ENCODE measurements around the gene IMMP2L. TPM values are rescaled to one million over a fixed set of nuclear protein-coding genes. Genes with fewer than 3 reads are reported as not detected.

Gene IMMP2L
- total RNA-seq, 1 donor from 2014 or later = 21.5 TPM

- no peak overlapping the region for H3K4me3 Mint-ChIP-seq
- H3K27ac ChIP-seq = no peak overlapping the region
- H3K36me3 Mint-ChIP-seq = peaks cover 2% of the 10 kb centered on the region
- no peak overlapping the region for H3K4me2 ChIP-seq
- H3F3A ChIP-seq (ENCODE audit: low read depth) = no peaks in the 10 kb centered on the region
- no peaks in the 10 kb centered on the region for H3K79me2 ChIP-seq (ENCODE audit: low read depth)
- H2AFZ ChIP-seq (replicated peaks) = no peak overlapping the region
- no peaks in the 10 kb centered on the region for H3K27me3 Mint-ChIP-seq (ENCODE audit: insufficient read depth, low read depth)
- H3K9me3 Mint-ChIP-seq = no peaks in the 10 kb centered on the region
- no peaks in the 10 kb centered on the region for H3K27me3 ChIP-seq
- no peak overlapping the region for H3K4me3 ChIP-seq
- H3K9ac ChIP-seq = no peak overlapping the region
- no peaks in the 10 kb centered on the region for H3K9me3 ChIP-seq (ENCODE audit: low read depth)
- peak; percentile 60 for DNase-seq (ENCODE audit: low spot score)
- no peaks in the 10 kb centered on the region for H3K4me1 ChIP-seq
- no peaks in the 10 kb centered on the region for H3K36me3 ChIP-seq
- no peak overlapping the region for H3K27ac Mint-ChIP-seq
- H4K20me1 ChIP-seq (ENCODE audit: low read depth) = no peaks in the 10 kb centered on the region
- TF ChIP-seq EZH2phosphoT487 (IDR thresholded peaks at IDR 0.05) = no peak
- no peak for TF ChIP-seq EZH2 (IDR thresholded peaks at IDR 0.05)
- peak; percentile 82 for TF ChIP-seq CTCF (IDR thresholded peaks at IDR 0.05)
- peaks cover 6% of the 10 kb centered on the region for H3K4me1 Mint-ChIP-seq
Observed at GRCh38 chr7:111486472-111487142, 75.7 kb downstream of the IMMP2L start.

GRCh38 chr7:111485701-111486380, 76.5 kb downstream of the IMMP2L start:
- Mint-ChIP-seq H3K9me3 (no peaks in the 10 kb centered on the region), H3K27ac (no peak overlapping the region), H3K36me3 (peaks cover 2% of the 10 kb centered on the region)

GRCh38 chr7:111483078-111483477, 79.2 kb downstream of the IMMP2L start:
- DNase-seq (ENCODE audit: low spot score) = no peak
- Histone ChIP-seq H3K4me3 (no peak overlapping the region), H3K9ac (no peak overlapping the region), H2AFZ (replicated peaks) (no peak overlapping the region), H3F3A (ENCODE audit: low read depth) (no peaks in the 10 kb centered on the region), H3K4me1 (no peaks in the 10 kb centered on the region), H3K79me2 (ENCODE audit: low read depth) (no peaks in the 10 kb centered on the region), H4K20me1 (ENCODE audit: low read depth) (no peaks in the 10 kb centered on the region), H3K27ac (no peak overlapping the region), H3K36me3 (no peaks in the 10 kb centered on the region), H3K9me3 (ENCODE audit: low read depth) (no peaks in the 10 kb centered on the region), H3K27me3 (no peaks in the 10 kb centered on the region), H3K4me2 (no peak overlapping the region)
- no peaks in the 10 kb centered on the region for H3K36me3 Mint-ChIP-seq
- H3K4me1 Mint-ChIP-seq = peaks cover 6% of the 10 kb centered on the region
- TF ChIP-seq CTCF (IDR thresholded peaks at IDR 0.05) = no peak
- TF ChIP-seq EZH2phosphoT487 (IDR thresholded peaks at IDR 0.05) = no peak
- TF ChIP-seq EZH2 (IDR thresholded peaks at IDR 0.05) = no peak
- no peak overlapping the region for H3K4me3 Mint-ChIP-seq
- H3K27me3 Mint-ChIP-seq (ENCODE audit: insufficient read depth, low read depth) = no peaks in the 10 kb centered on the region
- H3K9me3 Mint-ChIP-seq = no peaks in the 10 kb centered on the region
- no peak overlapping the region for H3K27ac Mint-ChIP-seq

More at GRCh38 chr7:111485701-111486380, 76.5 kb downstream of the IMMP2L start:
- H3K4me2 ChIP-seq = no peak overlapping the region
- no peaks in the 10 kb centered on the region for H3K79me2 ChIP-seq (ENCODE audit: low read depth)
- Mint-ChIP-seq H3K27me3 (ENCODE audit: insufficient read depth, low read depth) (no peaks in the 10 kb centered on the region), H3K4me1 (peaks cover 6% of the 10 kb centered on the region), H3K4me3 (no peak overlapping the region)
- H3K9ac ChIP-seq = no peak overlapping the region
- no peak overlapping the region for H2AFZ ChIP-seq (replicated peaks)
- H3K27ac ChIP-seq = no peak overlapping the region
- DNase-seq (ENCODE audit: low spot score) = no peak
- H3K36me3 ChIP-seq = no peaks in the 10 kb centered on the region
- H3K4me3 ChIP-seq = no peak overlapping the region
- no peaks in the 10 kb centered on the region for H4K20me1 ChIP-seq (ENCODE audit: low read depth)
- no peaks in the 10 kb centered on the region for H3K4me1 ChIP-seq
- H3K9me3 ChIP-seq (ENCODE audit: low read depth) = no peaks in the 10 kb centered on the region
- H3K27me3 ChIP-seq = no peaks in the 10 kb centered on the region
- TF ChIP-seq EZH2phosphoT487 (IDR thresholded peaks at IDR 0.05) (no peak), CTCF (IDR thresholded peaks at IDR 0.05) (no peak), EZH2 (IDR thresholded peaks at IDR 0.05) (no peak)
- H3F3A ChIP-seq (ENCODE audit: low read depth) = no peaks in the 10 kb centered on the region
